ENCODE results near the gene ARHGAP10. TPM values are rescaled to one million over a fixed set of nuclear protein-coding genes. Genes with fewer than 3 reads are reported as not detected.
"Not testable (repeated sequence)": the region's sequence is repeated elsewhere in the genome, so short reads cannot be mapped to it uniquely, and the experiment has no call there.

The ARHGAP10 gene
- polyA plus RNA-seq, 10 donors = 27.5 to 35.9 (median 32.4) TPM

- no peak for DNase-seq
Observed at GRCh38 chr4:147790412-147790811, 58.5 kb downstream of the ARHGAP10 start.

- DNase-seq = no peak
Observed at GRCh38 chr4:147791341-147791740, 59.5 kb downstream of the ARHGAP10 start.

GRCh38 chr4:147791865-147792264 lies 60.0 kb downstream of the ARHGAP10 start:
- no peak for DNase-seq

- peak in 1 of 3 donors; percentile 49 for DNase-seq
Observed at GRCh38 chr4:147793569-147794313, 61.9 kb downstream of the ARHGAP10 start.

GRCh38 chr4:147794314-147794680 lies 62.4 kb downstream of the ARHGAP10 start:
- no peak for DNase-seq

GRCh38 chr4:147794787-147795413 lies 63.0 kb downstream of the ARHGAP10 start:
- DNase-seq = no peak

- DNase-seq = not testable (repeated sequence)
Observed at GRCh38 chr4:147799057-147799456, 67.2 kb downstream of the ARHGAP10 start.

- DNase-seq = no peak
Observed at GRCh38 chr4:147799986-147800555, 68.2 kb downstream of the ARHGAP10 start.

- DNase-seq = no peak
Observed at GRCh38 chr4:147801820-147802219, 69.9 kb downstream of the ARHGAP10 start.

GRCh38 chr4:147802346-147802745 lies 70.5 kb downstream of the ARHGAP10 start:
- no peak for DNase-seq

- no peak for DNase-seq
Observed at GRCh38 chr4:147805946-147806345, 74.1 kb downstream of the ARHGAP10 start.

- no peak for DNase-seq
Observed at GRCh38 chr4:147808447-147808846, 76.6 kb downstream of the ARHGAP10 start.

- no peak for DNase-seq
Observed at GRCh38 chr4:147809211-147809610, 77.3 kb downstream of the ARHGAP10 start.

GRCh38 chr4:147811878-147812277 lies 80.0 kb downstream of the ARHGAP10 start:
- DNase-seq = no peak

GRCh38 chr4:147813109-147813773 lies 81.4 kb downstream of the ARHGAP10 start:
- peak in 1 of 3 donors; percentile 74 for DNase-seq

- no peak for DNase-seq
Observed at GRCh38 chr4:147813973-147814372, 82.1 kb downstream of the ARHGAP10 start.

- DNase-seq = no peak
Observed at GRCh38 chr4:147814376-147814775, 82.5 kb downstream of the ARHGAP10 start.

- no peak for DNase-seq
Observed at GRCh38 chr4:147815741-147816140, 83.9 kb downstream of the ARHGAP10 start.

- no peak for DNase-seq
Observed at GRCh38 chr4:147816382-147817254, 84.7 kb downstream of the ARHGAP10 start.

- DNase-seq = no peak
Observed at GRCh38 chr4:147820975-147821374, 89.1 kb downstream of the ARHGAP10 start.

- no peak for DNase-seq
Observed at GRCh38 chr4:147821555-147821954, 89.7 kb downstream of the ARHGAP10 start.

- peak; percentile 64 to 85 (median 75) for DNase-seq
Observed at GRCh38 chr4:147822128-147822527, 90.2 kb downstream of the ARHGAP10 start.

All from muscle of back (tissue), 11 donors.